Kidney (tissue), 22 donors: Measurements from ENCODE around the gene NBAS. TPM values are rescaled to one million over a fixed set of nuclear protein-coding genes. Genes with fewer than 3 reads are reported as not detected.

ENCODE experiments used
- DNase-seq, 5 donors: peaks; one replicate each; pipeline ENCODE4 v3.0.0-alpha.2; 2013 to 2020
- FAIRE-seq: peaks from 2 replicates; lab custom pipeline; 2012; peaks lifted over from hg19 to GRCh38; lab: Jason Lieb, UNC
- H3K27ac ChIP-seq, 2 donors: one replicate each; pipeline ENCODE4 v1.7.0; 2013; ENCODE audit warnings: low read depth in 2 of 2, low read length in 2 of 2, inconsistent platforms in 1 of 2
- H3K27me3 ChIP-seq: one replicate; pipeline ENCODE4 v1.7.1; 2013; ENCODE audit warnings: low read length, inconsistent platforms; ENCODE audit not compliant: control insufficient read depth, insufficient read depth
- H3K36me3 ChIP-seq, 3 donors: one replicate each; pipeline versions ENCODE4 v1.7.0 to v1.7.1; 2013; ENCODE audit warnings: low read length in 3 of 3, control low read depth in 1 of 3, inconsistent platforms in 1 of 3; ENCODE audit not compliant: insufficient read depth in 3 of 3, control insufficient read depth in 2 of 3
- H3K4me1 ChIP-seq, 3 donors: one replicate each; pipeline versions ENCODE4 v1.7.0 to v1.7.1; 2013; ENCODE audit warnings: low read length in 3 of 3, inconsistent platforms in 1 of 3, low read depth in 1 of 3; ENCODE audit not compliant: control insufficient read depth in 2 of 3, insufficient read depth in 2 of 3
- H3K4me3 ChIP-seq, 3 donors: one replicate each; pipeline versions ENCODE4 v1.7.0 to v1.8.1; 2013; ENCODE audit warnings: low read length in 3 of 3, control low read depth in 1 of 3, inconsistent platforms in 1 of 3
- H3K9ac ChIP-seq, 3 donors: one replicate each; pipeline versions ENCODE4 v1.7.0 to v1.7.1; 2013; ENCODE audit warnings: low read length in 3 of 3, control low read depth in 1 of 3, inconsistent platforms in 1 of 3
- H3K9me3 ChIP-seq, 3 donors: one replicate each; pipeline versions ENCODE4 v1.7.0 to v1.7.1; 2013; ENCODE audit warnings: low read length in 3 of 3, control low read depth in 1 of 3, inconsistent platforms in 1 of 3; ENCODE audit not compliant: control insufficient read depth in 2 of 3, insufficient read depth in 1 of 3
- intact Hi-C: fragments of 100-400 bp; cut with DNase I; formaldehyde crosslinking; loops from one replicate; pipeline ENCODE4 v1.11.1; 2022
- long read RNA-seq, 10 donors: library from polyadenylated mRNA in 1 of 10; unstranded in 1 of 10; transcript quantifications; one replicate each; pipeline ENCODE4 v2.0.0 and lab custom pipeline, GENCODE V29; 2021 to 2026
- polyA plus RNA-seq: library from polyadenylated mRNA; stranded (reverse); fragments of 350-450 nt; fragmentation: Illumina TruSeq; extraction: RNeasy Lipid Tissue Mini Kit (QIAGEN cat#74804); gene quantifications from one replicate; pipeline ENCODE4 v1.2.3, GENCODE V29; 2014; ENCODE audit warnings: low read depth, low replicate concordance; ENCODE audit not compliant: insufficient read depth
- total RNA-seq: library from RNA; stranded (reverse); fragmentation: NEBNext Ultra II Directional; extraction: Animal tissue kit (Norgen Biotek cat#: 25700); gene quantifications from one replicate; pipeline ENCODE4 v1.2.1, GENCODE V29; 2021
- TF ChIP-seq, protein P1 (sequence below): IDR thresholded peaks from 3 replicates; pipeline ENCODE4 v1.5.1; 2012; ENCODE audit warnings: mild to moderate bottlenecking, moderate library complexity, borderline replicate concordance; ENCODE audit not compliant: insufficient read depth; ENCODE audit errors: extremely low read depth
- donor health status: control.
- donor health status: control.
- donor health status: control.
- donor health status: control.
- donor health status: control.
- donor health status: DM: yes; HTN: yes; CAD: no.
- donor health status: Normal renal cell carcinoma (clear cell type).

NBAS gene
- 44.2 TPM for total RNA-seq
- 40.8 TPM for polyA plus RNA-seq
- long read RNA-seq, donor 1, full-length matches to known transcripts, result 2 of 2 reads
- long read RNA-seq, donor 1, partial matches to known transcripts, result 0 of 2 reads
- long read RNA-seq, donor 1, other reads (novel, unspliced or antisense), result 0 of 2 reads
- long read RNA-seq, donor 2, partial matches to known transcripts, result 0 of 2 reads
- long read RNA-seq, donor 2, other reads (novel, unspliced or antisense), result 0 of 2 reads
- long read RNA-seq, donor 3, partial matches to known transcripts, result 5 of 7 reads
- long read RNA-seq, donor 3, other reads (novel, unspliced or antisense), result 0 of 7 reads
- long read RNA-seq, donor 4, partial matches to known transcripts, result 68 of 112 reads
- long read RNA-seq, donor 4, other reads (novel, unspliced or antisense), result 44 of 112 reads
- long read RNA-seq, donor 5, result 0 reads
- long read RNA-seq, donor 6, full-length matches to known transcripts, result 2 of 15 reads
- long read RNA-seq, donor 6, partial matches to known transcripts, result 13 of 15 reads
- long read RNA-seq, donor 6, other reads (novel, unspliced or antisense), result 0 of 15 reads
- long read RNA-seq, donor 7, partial matches to known transcripts, result 4 of 9 reads
- long read RNA-seq, donor 7, other reads (novel, unspliced or antisense), result 5 of 9 reads
- long read RNA-seq, donor 8, partial matches to known transcripts, result 5 of 6 reads
- long read RNA-seq, donor 8, other reads (novel, unspliced or antisense), result 0 of 6 reads
- long read RNA-seq, donor 9, result 0 reads
- long read RNA-seq, donor 10, full-length matches to known transcripts, result 2 of 12 reads
- long read RNA-seq, donor 10, partial matches to known transcripts, result 10 of 12 reads
- long read RNA-seq, donor 10, other reads (novel, unspliced or antisense), result 0 of 12 reads

DNA sequence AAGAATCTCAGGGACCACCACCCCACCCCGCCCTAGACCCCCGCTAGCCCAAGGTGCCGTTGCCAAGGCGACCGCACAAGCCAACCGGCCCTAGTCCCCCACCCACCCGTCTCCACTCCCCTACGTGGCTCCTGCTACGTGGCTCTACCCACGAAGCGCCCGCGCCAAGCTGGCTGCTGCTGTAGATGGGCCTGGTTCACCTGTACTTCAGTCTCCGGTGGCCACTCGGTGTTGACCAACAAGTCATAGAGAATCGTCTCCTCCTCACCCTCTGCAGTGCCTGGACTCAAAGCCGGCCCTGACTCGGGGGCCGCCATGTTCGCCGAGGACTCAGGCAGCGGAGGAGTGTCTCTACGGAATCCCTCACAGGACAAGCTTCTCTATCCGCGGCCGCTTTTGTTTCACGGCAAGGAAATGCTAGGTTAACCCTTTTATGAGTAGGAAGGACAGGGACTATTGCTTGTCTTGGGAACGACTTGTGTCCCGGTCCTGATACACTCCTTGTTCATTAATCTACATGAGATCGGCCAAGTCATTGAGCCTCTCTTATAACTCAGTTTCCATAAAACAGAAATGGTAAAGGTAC, at the start of gene NBAS:
Gene NBAS, minus strand, starts transcription at position 347 of the 586 bp plus-strand sequence. Its CDS starts 30 bp downstream, at position 317.
- peak within 1 kb of the TSS; percentile 61 to 75 for H3K27ac ChIP-seq
- TF ChIP-seq, protein P1, sequence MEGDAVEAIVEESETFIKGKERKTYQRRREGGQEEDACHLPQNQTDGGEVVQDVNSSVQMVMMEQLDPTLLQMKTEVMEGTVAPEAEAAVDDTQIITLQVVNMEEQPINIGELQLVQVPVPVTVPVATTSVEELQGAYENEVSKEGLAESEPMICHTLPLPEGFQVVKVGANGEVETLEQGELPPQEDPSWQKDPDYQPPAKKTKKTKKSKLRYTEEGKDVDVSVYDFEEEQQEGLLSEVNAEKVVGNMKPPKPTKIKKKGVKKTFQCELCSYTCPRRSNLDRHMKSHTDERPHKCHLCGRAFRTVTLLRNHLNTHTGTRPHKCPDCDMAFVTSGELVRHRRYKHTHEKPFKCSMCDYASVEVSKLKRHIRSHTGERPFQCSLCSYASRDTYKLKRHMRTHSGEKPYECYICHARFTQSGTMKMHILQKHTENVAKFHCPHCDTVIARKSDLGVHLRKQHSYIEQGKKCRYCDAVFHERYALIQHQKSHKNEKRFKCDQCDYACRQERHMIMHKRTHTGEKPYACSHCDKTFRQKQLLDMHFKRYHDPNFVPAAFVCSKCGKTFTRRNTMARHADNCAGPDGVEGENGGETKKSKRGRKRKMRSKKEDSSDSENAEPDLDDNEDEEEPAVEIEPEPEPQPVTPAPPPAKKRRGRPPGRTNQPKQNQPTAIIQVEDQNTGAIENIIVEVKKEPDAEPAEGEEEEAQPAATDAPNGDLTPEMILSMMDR, result no peak
- H3K9me3 ChIP-seq, result no peaks in the 10 kb centered on the region
- H3K4me1 ChIP-seq, result peaks cover 0 to 8% (median 4%) of the 10 kb centered on the region in 3 donors
- peak; percentile 88 to 97 (median 94) for DNase-seq
- H3K27me3 ChIP-seq, result no peaks in the 10 kb centered on the region
- H3K4me3 ChIP-seq, result peak within 1 kb of the TSS; percentile 77 to 95 (median 92)
- H3K9ac ChIP-seq, result peak within 1 kb of the TSS; percentile 85 to 92 (median 91)
- FAIRE-seq, result no peak
- H3K36me3 ChIP-seq, result no peaks in the 10 kb centered on the region
- intact Hi-C loops, result no loop called here

DNA sequence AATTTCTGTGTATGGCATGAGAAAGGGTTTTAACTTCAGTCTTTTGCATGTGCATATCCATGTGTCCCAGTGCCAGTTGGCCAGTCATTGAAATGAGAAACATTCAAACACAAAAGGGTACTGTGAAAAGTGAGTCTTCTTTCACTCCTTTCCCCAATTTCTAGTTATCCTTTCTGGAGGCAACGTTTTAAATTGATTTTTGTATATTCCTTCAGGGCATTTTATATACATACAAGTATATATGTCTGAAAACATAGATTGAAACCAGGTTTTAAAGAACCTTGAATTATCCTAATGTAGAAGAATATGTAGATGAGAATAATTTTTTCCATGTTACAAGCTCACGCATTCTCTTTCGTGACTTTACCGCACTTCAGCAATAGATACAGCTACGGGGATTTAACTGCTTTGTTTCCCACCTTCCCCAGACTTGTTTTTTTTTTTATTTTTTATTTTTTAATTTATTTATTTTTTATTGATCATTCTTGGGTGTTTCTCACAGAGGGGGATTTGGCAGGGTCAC, 49.4 kb upstream of the NBAS start:
- no peaks in the 10 kb centered on the region for H3K4me1 ChIP-seq
- H3K27me3 ChIP-seq, result no peaks in the 10 kb centered on the region
- H3K27ac ChIP-seq, result no peak overlapping the region
- no peak for DNase-seq
- no peaks in the 10 kb centered on the region for H3K9me3 ChIP-seq
- no peak for FAIRE-seq
- intact Hi-C loops, result no loop called here
- TF ChIP-seq, protein P1, result no peak
- no peak overlapping the region for H3K9ac ChIP-seq
- peaks cover 11 to 35% (median 15%) of the 10 kb centered on the region in 3 donors for H3K36me3 ChIP-seq
- H3K4me3 ChIP-seq, result no peak overlapping the region

DNA sequence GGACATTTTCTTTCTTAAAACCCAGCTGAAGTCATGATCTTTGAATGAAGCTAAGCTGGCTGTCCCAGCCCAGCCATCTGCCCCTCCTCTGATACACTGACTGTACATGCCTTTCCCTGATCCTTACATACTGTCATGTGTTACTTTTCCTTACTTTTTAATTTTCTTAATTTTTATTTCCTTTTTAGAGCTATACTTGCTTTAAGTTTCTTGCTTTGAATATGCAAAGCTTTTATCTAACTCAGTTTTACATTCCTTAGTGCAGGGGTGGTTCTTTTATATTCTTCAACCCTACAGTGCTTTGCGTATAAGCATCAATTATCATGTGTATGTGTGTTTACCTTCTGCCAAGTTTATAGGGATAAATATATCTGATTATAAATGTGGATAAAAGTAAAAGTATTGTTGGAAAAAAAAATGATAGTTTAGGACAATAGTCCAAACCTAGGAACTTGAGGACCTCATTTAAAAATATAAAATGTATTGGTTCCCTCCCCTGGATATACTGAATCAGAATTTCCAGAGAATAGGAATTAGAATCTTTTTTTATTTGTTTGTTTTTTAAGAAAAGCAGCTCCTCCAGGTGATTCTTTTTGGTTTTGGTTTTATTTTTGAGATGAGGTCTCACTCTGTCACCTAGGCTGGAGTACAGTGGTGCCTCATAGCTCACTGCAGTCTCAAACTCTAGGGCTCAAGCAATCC, 48.4 kb upstream of the NBAS start:
- H3K36me3 ChIP-seq, result peaks cover 19 to 42% (median 25%) of the 10 kb centered on the region in 3 donors
- TF ChIP-seq, protein P1, result no peak

More for the DNA sequence above, 48.4 kb upstream of the NBAS start:
- Histone ChIP-seq H3K4me1 (no peaks in the 10 kb centered on the region), H3K4me3 (no peak overlapping the region), H3K9ac (no peak overlapping the region), H3K27ac (no peak overlapping the region), H3K27me3 (no peaks in the 10 kb centered on the region), H3K9me3 (no peaks in the 10 kb centered on the region)
- FAIRE-seq (no peak), DNase-seq (no peak)
- intact Hi-C loops, result no loop called here
